Adrenal gland (tissue), 5 donors: ENCODE data around the gene YWHAE.

Experiments used
- CTCF ChIP-seq, 6 experiments: fragments of 450-650 bp in 4 of 6; fragments of 200-600 bp in 2 of 6; sonication (generic) in 1 of 6; IDR thresholded peaks; 1 replicate in 5 of 6; 2 replicates in 1 of 6; pipeline versions ENCODE4 v1.5.1 to v1.8.0; 2016 to 2021; ENCODE audit warnings: antibody characterized with exemption in 6 of 6, mild to moderate bottlenecking in 2 of 6, moderate library complexity in 1 of 6
- POLR2A ChIP-seq, 2 donors: fragments of 450-650 bp; IDR thresholded peaks; one replicate each; pipeline ENCODE4 v1.6.1; 2017; ENCODE audit warnings: antibody characterized with exemption in 2 of 2, mild to moderate bottlenecking in 2 of 2, moderate library complexity in 1 of 2
- donor health status: DM: no; HTN: no; CAD: no.

- TF ChIP-seq CTCF (IDR thresholded peaks at IDR 0.05) = no peak
- no peak for TF ChIP-seq POLR2A (IDR thresholded peaks at IDR 0.05)
These were observed 24.4 kb downstream of the YWHAE start for GRCh38 chr17:1375615-1376014.
